IMR-90 (cell line): ENCODE data around the gene IFI27L1. TPM values are rescaled to one million over a fixed set of nuclear protein-coding genes. Genes with fewer than 3 reads are reported as not detected.

Source experiments
- ATAC-seq: fragments of 200-7000 bp; cut with Tn5 transposase; 2 replicates; pipeline ENCODE4 v1.9.1; 2020; ENCODE audit warnings: low read depth, mild to moderate bottlenecking, moderate library complexity
- BruUV-seq: library from RNA; stranded (reverse); fragments of 400-500 nt; replicated peaks from 2 replicates; lab custom pipeline; 2021; lab: Mats Ljungman, UMichigan
- CTCF ChIA-PET: fragments of 300-600 bp; formaldehyde crosslinking; extraction: SDS; loops from one replicate; lab custom pipeline; 2021; ENCODE audit warnings: antibody characterized with exemption; lab: Yijun Ruan, JAX
- POLR2A ChIA-PET: fragments of 300-600 bp; sonication (Branson Sonifier 250); formaldehyde crosslinking; loops from one replicate; lab custom pipeline; 2022; ENCODE audit warnings: antibody characterized with exemption; ENCODE audit not compliant: unreplicated experiment; lab: Charles Lee
- DNase-seq: peaks from one replicate; pipeline ENCODE4 v3.0.0; 2013
- H2AFZ ChIP-seq: replicated peaks from 2 replicates; pipeline ENCODE3; 2013; ENCODE audit warnings: low read length, mild to moderate bottlenecking; ENCODE audit not compliant: poor library complexity
- H2AK5ac ChIP-seq: 2 replicates; pipeline ENCODE4 v1.6.1; 2013; ENCODE audit warnings: low read depth, low read length, inconsistent platforms
- H2AK9ac ChIP-seq: replicated peaks from 2 replicates; pipeline ENCODE3; 2013; ENCODE audit warnings: mild to moderate bottlenecking, low read depth, low read length, moderate library complexity; ENCODE audit not compliant: poor library complexity
- H2BK120ac ChIP-seq: 2 replicates; pipeline ENCODE4 v1.6.1; 2013; ENCODE audit warnings: low read depth, low read length, inconsistent platforms
- H2BK15ac ChIP-seq: 3 replicates; pipeline ENCODE4 v1.6.1; 2013; ENCODE audit warnings: low read depth, low read length, inconsistent platforms
- H2BK20ac ChIP-seq: 2 replicates; pipeline ENCODE4 v1.6.1; 2013; ENCODE audit warnings: low read depth, mild to moderate bottlenecking, inconsistent platforms, low read length, moderate library complexity
- H2BK5ac ChIP-seq: 2 replicates; pipeline ENCODE4 v1.6.1; 2013; ENCODE audit warnings: mild to moderate bottlenecking, low read depth, low read length, inconsistent platforms; ENCODE audit not compliant: poor library complexity, severe bottlenecking
- H3K14ac ChIP-seq: replicated peaks from 2 replicates; pipeline ENCODE4 v1.6.1; 2013; ENCODE audit warnings: low read depth, low read length, inconsistent platforms
- H3K18ac ChIP-seq: 2 replicates; pipeline ENCODE4 v1.6.1; 2013; ENCODE audit warnings: low read depth, low read length, control low read depth
- H3K23ac ChIP-seq: 2 replicates; pipeline ENCODE4 v1.6.1; 2013; ENCODE audit warnings: low read depth, low read length, inconsistent platforms
- H3K27ac ChIP-seq: 2 replicates; pipeline ENCODE4 v1.5.1; 2013; ENCODE audit warnings: mild to moderate bottlenecking, control low read depth, low read length; ENCODE audit not compliant: insufficient read depth
- H3K27me3 ChIP-seq: 2 replicates; pipeline ENCODE4 v1.6.1; 2013; ENCODE audit warnings: low read length; ENCODE audit not compliant: control insufficient read depth, insufficient read depth
- H3K36me3 ChIP-seq: 2 replicates; pipeline ENCODE4 v1.6.1; 2013; ENCODE audit warnings: low read length, mixed read lengths; ENCODE audit not compliant: control insufficient read depth, insufficient read depth
- H3K4ac ChIP-seq: 2 replicates; pipeline ENCODE4 v1.6.1; 2013; ENCODE audit warnings: low read depth, low read length, inconsistent platforms
- H3K4me1 ChIP-seq: 2 replicates; pipeline ENCODE4 v1.6.1; 2013; ENCODE audit warnings: low read length, mixed read lengths; ENCODE audit not compliant: control insufficient read depth, insufficient read depth
- H3K4me2 ChIP-seq: 2 replicates; pipeline ENCODE4 v1.6.1; 2013; ENCODE audit warnings: low read depth, mild to moderate bottlenecking, control low read depth, low read length, moderate library complexity
- H3K4me3 ChIP-seq: 2 replicates; pipeline ENCODE4 v1.5.1; 2013; ENCODE audit warnings: low read depth, mild to moderate bottlenecking, control low read depth, low read length, moderate library complexity; ENCODE audit not compliant: insufficient read depth
- H3K56ac ChIP-seq: 2 replicates; pipeline ENCODE4 v1.6.1; 2013; ENCODE audit warnings: low read length, inconsistent platforms; ENCODE audit not compliant: insufficient read depth; ENCODE audit errors: extremely low read depth
- H3K79me1 ChIP-seq, 2 experiments: 2 replicates each; pipeline ENCODE4 v1.6.1; 2013; ENCODE audit warnings: low read length in 2 of 2, inconsistent platforms in 1 of 2, low read depth in 1 of 2
- H3K9ac ChIP-seq: 2 replicates; pipeline ENCODE4 v1.6.1; 2013; ENCODE audit warnings: low read depth, low read length, control low read depth
- H3K9me1 ChIP-seq: 2 replicates; pipeline ENCODE4 v1.6.1; 2013; ENCODE audit warnings: low read length, inconsistent platforms; ENCODE audit not compliant: insufficient read depth
- H3K9me3 ChIP-seq: 2 replicates; pipeline ENCODE4 v1.6.1; 2013; ENCODE audit warnings: low read length; ENCODE audit not compliant: control insufficient read depth, insufficient read depth
- H4K20me1 ChIP-seq: 2 replicates; pipeline ENCODE4 v1.6.1; 2013; ENCODE audit warnings: low read length, inconsistent platforms; ENCODE audit not compliant: insufficient read depth
- H4K5ac ChIP-seq: 2 replicates; pipeline ENCODE4 v1.6.1; 2013; ENCODE audit warnings: mild to moderate bottlenecking, low read depth, low read length, control low read depth
- H4K8ac ChIP-seq, 2 experiments: 2 replicates each; pipeline ENCODE4 v1.6.1; 2013; ENCODE audit warnings: low read depth in 2 of 2, low read length in 2 of 2, control low read depth in 1 of 2, inconsistent platforms in 1 of 2
- H4K91ac ChIP-seq: 2 replicates; pipeline ENCODE4 v1.6.1; 2013; ENCODE audit warnings: low read depth, low read length, inconsistent platforms; ENCODE audit not compliant: insufficient read depth
- CEBPB ChIP-seq: IDR thresholded peaks from 2 replicates; pipeline ENCODE4 v1.6.1; 2012; ENCODE audit warnings: low read depth, low read length, improper control_type of control experiment
- MAFK ChIP-seq: IDR thresholded peaks from 2 replicates; pipeline ENCODE4 v1.6.1; 2012; ENCODE audit warnings: low read depth, low read length, improper control_type of control experiment
- MAZ ChIP-seq: IDR thresholded peaks from 2 replicates; pipeline ENCODE4 v1.6.1; 2012; ENCODE audit warnings: low read depth, mild to moderate bottlenecking, low read length, improper control_type of control experiment, moderate library complexity, borderline replicate concordance
- NFE2L2 ChIP-seq: fragments of 150-350 bp; IDR thresholded peaks from 2 replicates; pipeline ENCODE4 v1.6.1; 2016; ENCODE audit warnings: low read depth, mild to moderate bottlenecking, low read length
- POLR2A ChIP-seq: IDR thresholded peaks from 2 replicates; pipeline ENCODE4 v1.6.1; 2012; ENCODE audit warnings: mild to moderate bottlenecking, low read depth, low read length
- WGBS, 2 experiments: methylation state at CpG; one replicate each; pipeline versions ENCODE4 v1.1.5 to v1.1.7; 2013; ENCODE audit warnings: missing lambda C conversion rate in 2 of 2; ENCODE audit not compliant: insufficient read length in 1 of 2; ENCODE audit errors: extremely low coverage in 2 of 2; 5-methylcytosine and 5-hydroxymethylcytosine counted together
- dilution Hi-C: fragments of 300-500 bp; cut with HindIII; formaldehyde crosslinking; loops from one replicate; pipeline ENCODE4 v1.14.3; 2018; ENCODE audit warnings: low sequenced_read_pairs; ENCODE audit not compliant: unreplicated experiment
- in situ Hi-C: fragments of 300-500 bp; cut with MboI; formaldehyde crosslinking; loops from 3 replicates; pipeline ENCODE4 v1.14.3; 2019; ENCODE audit warnings: low sequenced_read_pairs, inconsistent platforms, mixed read lengths
- intact Hi-C: fragments of 100-400 bp; cut with micrococcal nuclease; formaldehyde crosslinking; loops from 2 replicates; pipeline ENCODE4 v1.10.0; 2022
- polyA plus RNA-seq, 3 experiments: library from polyadenylated mRNA; depleted of rRNA; stranded (reverse); fragments of >200 nt; gene quantifications; 2 replicates each; pipeline ENCODE4 v1.2.3, GENCODE V29; 2012; ENCODE audit warnings: low replicate concordance in 1 of 3
- total RNA-seq: library from RNA; depleted of rRNA; stranded (reverse); fragments of >200 nt; gene quantifications from 2 replicates; pipeline ENCODE4 v1.2.3, GENCODE V29; 2012
- TF ChIP-seq, protein P1 (sequence below): conservative IDR thresholded peaks from 2 replicates; pipeline ENCODE4 v1.5.1; 2012; ENCODE audit warnings: mild to moderate bottlenecking, low read depth, low read length, improper control_type of control experiment

IFI27L1 gene
- total and polyA plus RNA-seq, 2 of the 4 experiments (the other 2 are of a cell fraction) = 13.3 to 24.3 TPM

- in situ Hi-C loops = no loop called here
Observed at GRCh38 chr14:94142836-94143235, 61.7 kb downstream of the IFI27L1 start.

More at GRCh38 chr14:94142836-94143235, 61.7 kb downstream of the IFI27L1 start:
- Histone ChIP-seq H3K18ac (no peak overlapping the region), H3K79me1 (no peaks in the 10 kb centered on the region), H3K36me3 (no peaks in the 10 kb centered on the region), H2AFZ (no peak overlapping the region), H3K4ac (no peak overlapping the region), H4K20me1 (no peaks in the 10 kb centered on the region), H3K4me1 (no peaks in the 10 kb centered on the region), H2BK120ac (no peak overlapping the region), H3K9ac (no peak overlapping the region), H3K23ac (no peak overlapping the region), H3K14ac (no peak overlapping the region), H4K8ac (no peak overlapping the region), H3K56ac (no peak overlapping the region), H3K4me3 (no peak overlapping the region), H4K5ac (no peak overlapping the region), H2BK15ac (no peak overlapping the region), H2BK5ac (no peak overlapping the region), H3K27ac (no peak overlapping the region), H2AK9ac (no peak overlapping the region), H3K9me3 (no peaks in the 10 kb centered on the region), H2AK5ac (no peak overlapping the region), H3K9me1 (no peaks in the 10 kb centered on the region), H3K4me2 (no peak overlapping the region), H2BK20ac (no peak overlapping the region), H3K27me3 (peaks cover 17% of the 10 kb centered on the region), H4K91ac (no peak overlapping the region)
- dilution Hi-C loops (no loop called here), intact Hi-C loops (no loop called here)
- no TSS peak for BruUV-seq
- ATAC-seq (no peak), DNase-seq (no peak)
- WGBS, 2 experiments = no CpG with 5 or more reads among the region's 1 CpG
- POLR2A ChIA-PET = no interaction called here
- TF ChIP-seq, protein P1, sequence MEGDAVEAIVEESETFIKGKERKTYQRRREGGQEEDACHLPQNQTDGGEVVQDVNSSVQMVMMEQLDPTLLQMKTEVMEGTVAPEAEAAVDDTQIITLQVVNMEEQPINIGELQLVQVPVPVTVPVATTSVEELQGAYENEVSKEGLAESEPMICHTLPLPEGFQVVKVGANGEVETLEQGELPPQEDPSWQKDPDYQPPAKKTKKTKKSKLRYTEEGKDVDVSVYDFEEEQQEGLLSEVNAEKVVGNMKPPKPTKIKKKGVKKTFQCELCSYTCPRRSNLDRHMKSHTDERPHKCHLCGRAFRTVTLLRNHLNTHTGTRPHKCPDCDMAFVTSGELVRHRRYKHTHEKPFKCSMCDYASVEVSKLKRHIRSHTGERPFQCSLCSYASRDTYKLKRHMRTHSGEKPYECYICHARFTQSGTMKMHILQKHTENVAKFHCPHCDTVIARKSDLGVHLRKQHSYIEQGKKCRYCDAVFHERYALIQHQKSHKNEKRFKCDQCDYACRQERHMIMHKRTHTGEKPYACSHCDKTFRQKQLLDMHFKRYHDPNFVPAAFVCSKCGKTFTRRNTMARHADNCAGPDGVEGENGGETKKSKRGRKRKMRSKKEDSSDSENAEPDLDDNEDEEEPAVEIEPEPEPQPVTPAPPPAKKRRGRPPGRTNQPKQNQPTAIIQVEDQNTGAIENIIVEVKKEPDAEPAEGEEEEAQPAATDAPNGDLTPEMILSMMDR = no peak
- TF ChIP-seq CEBPB (no peak), MAFK (peak; percentile 49), POLR2A (no peak), MAZ (no peak), NFE2L2 (no peak)
- CTCF ChIA-PET = interaction anchor here (0.7 to 1.3 kb wide), 2 partner anchors 11 to 106 kb away, joined by 3 to 4 read pairs; no protein-coding TSS in a partner anchor
